LHCN-M2 (cell line): Measurements from ENCODE around the gene PI16. TPM values are rescaled to one million over a fixed set of nuclear protein-coding genes. Genes with fewer than 3 reads are reported as not detected.
"Not testable (repeated sequence)": the region's sequence is repeated elsewhere in the genome, so short reads cannot be mapped to it uniquely, and the experiment has no call there.

Experiments used
- DNase-seq: peaks from one replicate; pipeline ENCODE4 v3.0.0-alpha.2; 2012; ENCODE audit warnings: low read depth
- total RNA-seq: library from RNA; depleted of rRNA; stranded (reverse); fragments of >200 nt; gene quantifications from 2 replicates; pipeline ENCODE4 v1.2.3, GENCODE V29; 2014

Gene PI16
- total RNA-seq, 1 experiment from 2014 or later: not detected

- no peak for DNase-seq
These were observed 20.9 kb downstream of the PI16 start for GRCh38 chr6:36975231-36976006.

- no peak for DNase-seq
These were observed 21.4 kb downstream of the PI16 start for GRCh38 chr6:36976007-36976264.

- DNase-seq: no peak
These were observed 22.0 kb downstream of the PI16 start for GRCh38 chr6:36976509-36976908.

GRCh38 chr6:36976931-36977330 lies 22.4 kb downstream of the PI16 start:
- DNase-seq: no peak

- DNase-seq: no peak
These were observed 23.0 kb downstream of the PI16 start for GRCh38 chr6:36977470-36977941.

GRCh38 chr6:36978421-36979346 lies 24.1 kb downstream of the PI16 start:
- no peak for DNase-seq

GRCh38 chr6:36979347-36979742 lies 24.8 kb downstream of the PI16 start:
- DNase-seq: peak; percentile 33

- no peak for DNase-seq
These were observed 25.6 kb downstream of the PI16 start for GRCh38 chr6:36980129-36980528.

- no peak for DNase-seq
These were observed 26.5 kb downstream of the PI16 start for GRCh38 chr6:36980876-36981619.

GRCh38 chr6:36983538-36983937 lies 29.0 kb downstream of the PI16 start:
- no peak for DNase-seq

GRCh38 chr6:36984581-36985416 lies 30.3 kb downstream of the PI16 start:
- DNase-seq: peak; percentile 68

- no peak for DNase-seq
These were observed 30.9 kb downstream of the PI16 start for GRCh38 chr6:36985417-36985807.

GRCh38 chr6:36985808-36986703 lies 31.5 kb downstream of the PI16 start, which contains the start of gene MTCH1:
TSS of gene MTCH1 (minus strand) at chr6:36986196. CDS start at chr6:36986173, 23 bp downstream.
- peak; percentile 85 for DNase-seq

- DNase-seq: no peak
These were observed 32.1 kb downstream of the PI16 start for GRCh38 chr6:36986704-36987047.

- no peak for DNase-seq
These were observed 34.7 kb downstream of the PI16 start for GRCh38 chr6:36989264-36989663.

GRCh38 chr6:36990401-36990800 lies 35.9 kb downstream of the PI16 start:
- DNase-seq: not testable (repeated sequence)

- no peak for DNase-seq
These were observed 43.5 kb downstream of the PI16 start for GRCh38 chr6:36997811-36998722.

GRCh38 chr6:36998723-36999038 lies 44.1 kb downstream of the PI16 start:
- DNase-seq: no peak
